ENCODE data around the gene RAB11FIP4. TPM values are rescaled to one million over a fixed set of nuclear protein-coding genes. Genes with fewer than 3 reads are reported as not detected.
A peak's percentile ranks its signal among the peaks of the same experiment; 100 is the strongest.
"Not testable (repeated sequence)": the region's sequence is repeated elsewhere in the genome, so short reads cannot be mapped to it uniquely, and the experiment has no call there.

The RAB11FIP4 gene
- 10.2 and 19.1 TPM in 2 replicates for total RNA-seq (ENCODE audit: low replicate concordance)

DNA sequence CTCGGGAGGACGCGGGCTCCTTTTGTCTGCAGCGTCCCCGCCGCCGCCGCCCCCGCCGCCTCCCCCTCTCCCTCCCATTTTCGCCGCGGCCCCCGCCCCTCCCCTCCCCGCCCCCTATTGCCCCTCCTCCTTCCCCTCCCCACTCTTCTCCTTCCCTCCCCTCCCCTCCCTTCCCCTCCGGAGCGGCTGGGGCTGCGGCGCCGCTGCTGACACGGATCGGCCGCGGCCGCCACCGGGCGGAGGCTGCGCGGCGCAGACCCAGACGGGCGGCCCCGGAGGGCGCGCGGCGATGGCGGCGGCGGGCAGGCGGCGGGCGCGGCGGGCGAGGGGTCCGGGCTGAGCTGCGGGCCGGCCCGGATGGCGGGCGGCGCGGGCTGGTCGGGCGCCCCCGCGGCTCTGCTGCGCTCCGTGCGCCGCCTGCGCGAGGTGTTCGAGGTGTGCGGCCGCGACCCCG, at the start of gene RAB11FIP4:
Gene RAB11FIP4 (plus strand): TSS at position 180 of the 454 bp plus-strand sequence. CDS start 178 bp downstream, at position 358.
- Histone ChIP-seq H3K79me2 (ENCODE audit: low read depth) (no peaks in the 10 kb centered on the region), H3K36me3 (no peaks in the 10 kb centered on the region), H3K4me3 (peak within 1 kb of the TSS; percentile 51), H3K9ac (no peak within 1 kb of the TSS), H3K9me3 (ENCODE audit: low read depth) (no peaks in the 10 kb centered on the region), H4K20me1 (ENCODE audit: low read depth) (peaks cover 28% of the 10 kb centered on the region), H3K27me3 (peaks cover 57% of the 10 kb centered on the region), H3K4me1 (peaks cover 5% of the 10 kb centered on the region), H3F3A (ENCODE audit: low read depth) (peaks cover 17% of the 10 kb centered on the region), H2AFZ (replicated peaks) (peak within 1 kb of the TSS; percentile 79), H3K27ac (no peak within 1 kb of the TSS), H3K4me2 (peak within 1 kb of the TSS; percentile 88)
- peaks cover 24% of the 10 kb centered on the region for H3K27me3 Mint-ChIP-seq (ENCODE audit: insufficient read depth, low read depth)
- peaks cover 18% of the 10 kb centered on the region for H3K4me1 Mint-ChIP-seq
- H3K36me3 Mint-ChIP-seq = no peaks in the 10 kb centered on the region
- DNase-seq (ENCODE audit: low spot score) = peak; percentile 81
- H3K4me3 Mint-ChIP-seq = peak within 1 kb of the TSS; percentile 81
- H3K27ac Mint-ChIP-seq = no peak within 1 kb of the TSS
- TF ChIP-seq EZH2 (IDR thresholded peaks at IDR 0.05) (no peak), EZH2phosphoT487 (IDR thresholded peaks at IDR 0.05) (no peak)
- TF ChIP-seq, protein P1, sequence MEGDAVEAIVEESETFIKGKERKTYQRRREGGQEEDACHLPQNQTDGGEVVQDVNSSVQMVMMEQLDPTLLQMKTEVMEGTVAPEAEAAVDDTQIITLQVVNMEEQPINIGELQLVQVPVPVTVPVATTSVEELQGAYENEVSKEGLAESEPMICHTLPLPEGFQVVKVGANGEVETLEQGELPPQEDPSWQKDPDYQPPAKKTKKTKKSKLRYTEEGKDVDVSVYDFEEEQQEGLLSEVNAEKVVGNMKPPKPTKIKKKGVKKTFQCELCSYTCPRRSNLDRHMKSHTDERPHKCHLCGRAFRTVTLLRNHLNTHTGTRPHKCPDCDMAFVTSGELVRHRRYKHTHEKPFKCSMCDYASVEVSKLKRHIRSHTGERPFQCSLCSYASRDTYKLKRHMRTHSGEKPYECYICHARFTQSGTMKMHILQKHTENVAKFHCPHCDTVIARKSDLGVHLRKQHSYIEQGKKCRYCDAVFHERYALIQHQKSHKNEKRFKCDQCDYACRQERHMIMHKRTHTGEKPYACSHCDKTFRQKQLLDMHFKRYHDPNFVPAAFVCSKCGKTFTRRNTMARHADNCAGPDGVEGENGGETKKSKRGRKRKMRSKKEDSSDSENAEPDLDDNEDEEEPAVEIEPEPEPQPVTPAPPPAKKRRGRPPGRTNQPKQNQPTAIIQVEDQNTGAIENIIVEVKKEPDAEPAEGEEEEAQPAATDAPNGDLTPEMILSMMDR (IDR thresholded peaks at IDR 0.05) = no peak
- no peaks in the 10 kb centered on the region for H3K9me3 Mint-ChIP-seq

- not testable (repeated sequence) for H3K27ac ChIP-seq; H3K4me2 ChIP-seq; H3K36me3 ChIP-seq; H3K4me3 Mint-ChIP-seq; H4K20me1 ChIP-seq (ENCODE audit: low read depth); H3K27me3 ChIP-seq; H3K9me3 Mint-ChIP-seq; H3K4me1 ChIP-seq; H3K9ac ChIP-seq; H2AFZ ChIP-seq (replicated peaks); H3K27me3 Mint-ChIP-seq (ENCODE audit: insufficient read depth, low read depth); H3K27ac Mint-ChIP-seq; H3K4me1 Mint-ChIP-seq; H3K4me3 ChIP-seq; H3K9me3 ChIP-seq (ENCODE audit: low read depth); H3K79me2 ChIP-seq (ENCODE audit: low read depth); H3F3A ChIP-seq (ENCODE audit: low read depth); DNase-seq (ENCODE audit: low spot score)
- peaks cover 19% of the 10 kb centered on the region for H3K36me3 Mint-ChIP-seq
Observed at GRCh38 chr17:31345191-31345747, 46.2 kb upstream of the RAB11FIP4 start.

DNA sequence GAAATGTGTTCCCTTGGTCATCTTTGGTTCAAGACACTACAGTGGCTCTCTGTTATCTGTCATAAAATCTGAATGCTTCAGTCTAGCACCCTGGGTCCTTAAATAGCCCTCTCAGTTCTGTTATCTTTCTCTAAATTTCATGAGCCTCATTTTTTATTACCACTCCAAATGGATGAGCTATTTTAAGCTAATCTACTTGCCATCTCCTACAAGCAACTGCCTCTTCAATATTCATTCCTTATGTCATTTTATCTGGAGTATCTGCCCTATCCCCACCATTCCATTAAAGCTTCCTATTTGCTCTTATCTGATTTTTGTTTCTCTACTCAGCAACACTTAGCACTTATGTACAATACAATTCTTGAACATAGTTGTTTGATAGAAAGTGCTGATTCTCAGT, 42.0 kb upstream of the RAB11FIP4 start:
- Histone ChIP-seq H3K27me3 (no peaks in the 10 kb centered on the region), H3K4me2 (no peak overlapping the region), H3K9me3 (ENCODE audit: low read depth) (no peaks in the 10 kb centered on the region), H3K4me3 (no peak overlapping the region), H3K27ac (no peak overlapping the region), H3K79me2 (ENCODE audit: low read depth) (no peaks in the 10 kb centered on the region), H3K9ac (no peak overlapping the region), H3K4me1 (no peaks in the 10 kb centered on the region), H4K20me1 (ENCODE audit: low read depth) (no peaks in the 10 kb centered on the region), H2AFZ (replicated peaks) (no peak overlapping the region), H3K36me3 (peaks cover 19% of the 10 kb centered on the region), H3F3A (ENCODE audit: low read depth) (no peaks in the 10 kb centered on the region)
- H3K27me3 Mint-ChIP-seq (ENCODE audit: insufficient read depth, low read depth) = no peaks in the 10 kb centered on the region
- no peak for DNase-seq (ENCODE audit: low spot score)
- peaks cover 20% of the 10 kb centered on the region for H3K36me3 Mint-ChIP-seq
- H3K4me3 Mint-ChIP-seq = no peak overlapping the region
- TF ChIP-seq EZH2phosphoT487 (IDR thresholded peaks at IDR 0.05) (no peak), EZH2 (IDR thresholded peaks at IDR 0.05) (no peak)
- TF ChIP-seq, protein P1 (IDR thresholded peaks at IDR 0.05) = no peak
- no peak overlapping the region for H3K27ac Mint-ChIP-seq
- H3K9me3 Mint-ChIP-seq = no peaks in the 10 kb centered on the region
- H3K4me1 Mint-ChIP-seq = no peaks in the 10 kb centered on the region

DNA sequence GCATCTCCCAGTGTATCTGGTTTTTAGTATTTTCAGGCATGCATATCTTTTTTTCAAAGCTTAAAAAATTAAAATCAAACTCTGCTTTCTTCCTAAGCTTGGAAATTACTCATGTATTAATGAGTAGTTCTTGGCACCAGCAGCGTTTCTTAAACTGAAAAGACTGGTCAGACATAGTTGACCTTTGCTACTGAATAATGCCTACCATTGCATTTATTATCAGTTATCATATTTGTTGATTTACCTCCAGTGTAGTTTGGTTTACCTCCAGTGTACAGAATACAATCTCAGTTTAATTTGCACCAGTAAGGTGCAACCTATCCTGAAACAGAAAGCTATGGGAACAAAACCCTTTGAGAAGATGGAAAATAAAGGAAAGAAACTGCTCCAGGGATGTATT, 35.5 kb upstream of the RAB11FIP4 start:
- H3K36me3 Mint-ChIP-seq = peaks cover 24% of the 10 kb centered on the region

More for the DNA sequence above, 35.5 kb upstream of the RAB11FIP4 start:
- Histone ChIP-seq H3K79me2 (ENCODE audit: low read depth) (no peaks in the 10 kb centered on the region), H3K9ac (no peak overlapping the region), H3K4me3 (no peak overlapping the region), H2AFZ (replicated peaks) (no peak overlapping the region), H3K4me2 (no peak overlapping the region), H3K9me3 (ENCODE audit: low read depth) (no peaks in the 10 kb centered on the region), H3F3A (ENCODE audit: low read depth) (no peaks in the 10 kb centered on the region), H3K4me1 (no peaks in the 10 kb centered on the region), H3K27me3 (no peaks in the 10 kb centered on the region), H3K27ac (no peak overlapping the region), H3K36me3 (peaks cover 11% of the 10 kb centered on the region), H4K20me1 (ENCODE audit: low read depth) (no peaks in the 10 kb centered on the region)
- Mint-ChIP-seq H3K27me3 (ENCODE audit: insufficient read depth, low read depth) (no peaks in the 10 kb centered on the region), H3K4me1 (no peaks in the 10 kb centered on the region), H3K27ac (no peak overlapping the region), H3K9me3 (no peaks in the 10 kb centered on the region), H3K4me3 (no peak overlapping the region)
- DNase-seq (ENCODE audit: low spot score) = no peak
- TF ChIP-seq EZH2phosphoT487 (IDR thresholded peaks at IDR 0.05) = no peak
- no peak for TF ChIP-seq EZH2 (IDR thresholded peaks at IDR 0.05)
- TF ChIP-seq, protein P1 (IDR thresholded peaks at IDR 0.05) = no peak

Data from neural progenitor cell (in vitro differentiated cells).